Breast epithelium (tissue), 3 donors: ENCODE measurements around the gene ZNF462.

Experiments used
- POLR2A ChIP-seq: fragments of 450-650 bp; IDR thresholded peaks from one replicate; pipeline ENCODE4 v1.6.1; 2016; ENCODE audit warnings: antibody characterized with exemption, mild to moderate bottlenecking, moderate library complexity
- TF ChIP-seq, protein P1 (sequence below), 3 donors: fragments of 450-650 bp; IDR thresholded peaks; one replicate each; pipeline ENCODE4 v1.5.1; 2016 to 2017; ENCODE audit warnings: antibody characterized with exemption in 3 of 3, mild to moderate bottlenecking in 3 of 3, moderate library complexity in 3 of 3

DNA sequence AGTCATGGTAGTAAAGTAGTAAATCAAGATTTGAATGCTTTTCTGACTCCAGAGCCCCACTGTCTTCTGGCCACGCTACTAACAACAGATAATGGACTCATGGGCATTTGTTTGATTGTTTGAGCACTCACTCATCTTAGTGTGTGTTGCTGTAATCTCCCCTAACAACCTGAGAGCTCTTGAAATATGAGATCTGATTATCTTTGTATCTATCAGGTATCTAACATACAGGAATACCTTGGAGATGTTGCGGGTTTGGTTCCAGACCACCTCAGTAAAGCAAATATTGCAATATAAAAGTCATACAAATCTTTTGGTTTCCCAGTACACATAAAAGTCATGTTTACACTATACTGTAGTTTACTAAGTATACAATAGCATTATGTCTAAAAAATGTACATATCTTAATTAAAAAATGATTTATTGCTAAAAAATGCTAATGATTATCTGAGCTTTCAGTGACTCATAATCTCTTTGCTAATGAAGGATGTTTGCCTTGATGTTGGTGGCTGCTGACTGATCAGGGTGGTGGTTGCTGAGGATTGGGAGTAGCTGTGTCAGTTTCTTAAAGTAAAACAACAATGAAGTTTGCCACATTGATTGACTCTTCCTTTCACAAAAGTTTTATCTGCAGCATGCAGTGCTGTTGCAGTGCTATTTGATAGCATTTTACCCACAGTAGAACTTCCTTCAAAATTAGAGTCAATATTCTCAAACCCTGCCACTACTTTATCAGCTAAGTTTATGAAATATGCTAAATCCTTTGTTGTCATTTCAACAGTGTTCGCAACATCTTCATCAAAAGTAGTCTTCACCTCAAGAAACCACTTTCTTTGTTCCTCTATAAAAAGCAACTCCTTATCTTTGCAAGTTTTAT lies 92.2 kb downstream of the ZNF462 start:
- TF ChIP-seq, protein P1, sequence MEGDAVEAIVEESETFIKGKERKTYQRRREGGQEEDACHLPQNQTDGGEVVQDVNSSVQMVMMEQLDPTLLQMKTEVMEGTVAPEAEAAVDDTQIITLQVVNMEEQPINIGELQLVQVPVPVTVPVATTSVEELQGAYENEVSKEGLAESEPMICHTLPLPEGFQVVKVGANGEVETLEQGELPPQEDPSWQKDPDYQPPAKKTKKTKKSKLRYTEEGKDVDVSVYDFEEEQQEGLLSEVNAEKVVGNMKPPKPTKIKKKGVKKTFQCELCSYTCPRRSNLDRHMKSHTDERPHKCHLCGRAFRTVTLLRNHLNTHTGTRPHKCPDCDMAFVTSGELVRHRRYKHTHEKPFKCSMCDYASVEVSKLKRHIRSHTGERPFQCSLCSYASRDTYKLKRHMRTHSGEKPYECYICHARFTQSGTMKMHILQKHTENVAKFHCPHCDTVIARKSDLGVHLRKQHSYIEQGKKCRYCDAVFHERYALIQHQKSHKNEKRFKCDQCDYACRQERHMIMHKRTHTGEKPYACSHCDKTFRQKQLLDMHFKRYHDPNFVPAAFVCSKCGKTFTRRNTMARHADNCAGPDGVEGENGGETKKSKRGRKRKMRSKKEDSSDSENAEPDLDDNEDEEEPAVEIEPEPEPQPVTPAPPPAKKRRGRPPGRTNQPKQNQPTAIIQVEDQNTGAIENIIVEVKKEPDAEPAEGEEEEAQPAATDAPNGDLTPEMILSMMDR (IDR thresholded peaks at IDR 0.05): no peak
- no peak for TF ChIP-seq POLR2A
